Testis (tissue), 2 donors: Measurements from ENCODE around the gene ARHGAP44.

Experiments
- POLR2A ChIP-seq: fragments of 450-650 bp; IDR thresholded peaks from one replicate; pipeline ENCODE4 v1.6.1; 2017; ENCODE audit warnings: antibody characterized with exemption, mild to moderate bottlenecking, moderate library complexity
- TF ChIP-seq, protein P1 (sequence below), 3 experiments: fragments of 450-650 bp in 2 of 3; fragments of 200-600 bp in 1 of 3; sonication (generic) in 1 of 3; IDR thresholded peaks; one replicate each; pipeline ENCODE4 v1.5.1; 2016 to 2019; ENCODE audit warnings: antibody characterized with exemption in 3 of 3, mild to moderate bottlenecking in 2 of 3, moderate library complexity in 1 of 3

DNA sequence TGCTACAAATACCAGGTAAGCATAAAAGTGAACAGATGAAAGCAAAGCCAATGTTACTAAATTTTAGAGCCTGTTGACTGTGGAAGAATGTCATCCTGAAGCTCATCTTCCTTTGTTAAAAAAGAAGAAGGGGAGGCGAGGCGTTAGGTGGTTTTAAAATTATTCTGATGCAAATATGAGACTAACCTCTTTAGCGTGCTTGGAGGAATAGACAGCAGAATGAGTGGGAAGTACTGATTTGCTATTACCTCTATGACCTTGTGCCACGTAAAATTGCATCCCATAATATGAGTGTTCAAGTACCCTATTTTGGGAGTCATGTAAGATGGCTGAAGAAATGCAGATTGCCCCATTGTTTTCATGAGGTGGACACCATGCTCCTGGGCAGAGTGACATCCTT is 132.8 kb downstream of the ARHGAP44 start:
- TF ChIP-seq POLR2A: no peak
- TF ChIP-seq, protein P1, sequence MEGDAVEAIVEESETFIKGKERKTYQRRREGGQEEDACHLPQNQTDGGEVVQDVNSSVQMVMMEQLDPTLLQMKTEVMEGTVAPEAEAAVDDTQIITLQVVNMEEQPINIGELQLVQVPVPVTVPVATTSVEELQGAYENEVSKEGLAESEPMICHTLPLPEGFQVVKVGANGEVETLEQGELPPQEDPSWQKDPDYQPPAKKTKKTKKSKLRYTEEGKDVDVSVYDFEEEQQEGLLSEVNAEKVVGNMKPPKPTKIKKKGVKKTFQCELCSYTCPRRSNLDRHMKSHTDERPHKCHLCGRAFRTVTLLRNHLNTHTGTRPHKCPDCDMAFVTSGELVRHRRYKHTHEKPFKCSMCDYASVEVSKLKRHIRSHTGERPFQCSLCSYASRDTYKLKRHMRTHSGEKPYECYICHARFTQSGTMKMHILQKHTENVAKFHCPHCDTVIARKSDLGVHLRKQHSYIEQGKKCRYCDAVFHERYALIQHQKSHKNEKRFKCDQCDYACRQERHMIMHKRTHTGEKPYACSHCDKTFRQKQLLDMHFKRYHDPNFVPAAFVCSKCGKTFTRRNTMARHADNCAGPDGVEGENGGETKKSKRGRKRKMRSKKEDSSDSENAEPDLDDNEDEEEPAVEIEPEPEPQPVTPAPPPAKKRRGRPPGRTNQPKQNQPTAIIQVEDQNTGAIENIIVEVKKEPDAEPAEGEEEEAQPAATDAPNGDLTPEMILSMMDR (IDR thresholded peaks at IDR 0.05): no peak
